ENCODE measurements around the gene RNF114.
"Not testable (repeated sequence)": the region's sequence is repeated elsewhere in the genome, so short reads cannot be mapped to it uniquely, and the experiment has no call there.

RNF114 gene

DNA sequence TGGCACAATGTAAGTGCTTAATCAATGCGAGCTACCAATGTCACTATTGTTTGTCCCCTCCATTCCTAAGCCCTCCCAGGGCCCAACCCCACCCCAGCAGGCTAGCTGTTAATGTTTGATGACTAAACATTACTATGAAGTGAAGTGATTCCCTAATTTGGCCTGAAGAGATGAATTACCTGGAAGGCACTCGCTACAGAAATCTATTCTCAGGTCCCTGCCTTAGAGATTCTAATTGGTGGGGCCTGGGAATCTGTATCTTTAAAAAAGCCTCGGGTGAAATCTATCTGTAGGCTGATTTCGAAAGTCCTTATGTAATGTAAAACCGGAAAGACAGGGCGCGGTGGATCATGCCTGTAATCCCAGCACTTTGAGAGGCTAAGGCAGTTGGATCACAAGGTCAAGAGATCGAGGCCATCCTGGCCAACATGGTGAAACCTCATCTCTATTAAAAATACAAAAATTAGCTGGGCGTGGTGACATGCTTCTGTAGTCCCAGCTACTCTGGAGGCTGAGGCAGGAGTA is 29.6 kb downstream of the RNF114 start:
- DNase-seq (ENCODE audit: low spot score) = no peak

DNA sequence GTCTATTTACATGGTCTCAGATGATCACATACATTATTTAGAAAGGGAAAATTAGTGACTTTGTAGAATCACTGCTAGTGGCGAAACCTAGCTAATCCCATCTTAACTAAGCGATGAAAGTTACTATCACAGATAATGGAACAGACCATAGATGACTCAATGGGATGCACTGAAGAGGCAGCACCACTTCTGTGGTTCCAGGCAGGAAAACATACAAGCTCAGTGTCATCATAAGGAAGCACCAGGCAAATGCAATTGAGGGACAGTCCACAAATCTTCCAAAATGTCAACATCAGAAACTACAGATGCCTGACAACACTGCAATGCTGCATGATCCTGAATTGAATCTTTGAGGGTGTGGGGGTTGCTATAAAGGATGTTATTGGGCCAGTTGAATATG is 30.7 kb downstream of the RNF114 start:
- DNase-seq (ENCODE audit: low spot score) = no peak

DNA sequence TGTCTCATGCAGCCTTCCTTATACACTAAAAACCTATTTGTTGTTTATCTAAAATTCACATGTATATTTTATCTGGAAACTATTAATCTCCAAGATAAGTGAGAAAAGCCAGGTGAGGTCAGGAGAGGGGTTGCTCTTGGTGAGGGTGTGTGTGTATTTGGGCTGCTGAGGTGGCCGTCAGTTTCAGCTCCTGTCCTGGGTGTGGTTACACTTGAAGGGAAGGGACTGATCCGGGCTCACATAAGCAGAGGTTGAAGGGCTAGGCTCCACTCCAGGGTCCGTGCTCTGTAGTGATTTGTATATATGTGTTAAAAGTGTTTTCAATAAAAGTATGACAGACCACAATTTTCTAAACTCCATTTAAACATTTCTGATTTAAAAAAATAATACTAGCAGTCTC is 33.0 kb downstream of the RNF114 start:
- no peak for DNase-seq (ENCODE audit: low spot score)

DNA sequence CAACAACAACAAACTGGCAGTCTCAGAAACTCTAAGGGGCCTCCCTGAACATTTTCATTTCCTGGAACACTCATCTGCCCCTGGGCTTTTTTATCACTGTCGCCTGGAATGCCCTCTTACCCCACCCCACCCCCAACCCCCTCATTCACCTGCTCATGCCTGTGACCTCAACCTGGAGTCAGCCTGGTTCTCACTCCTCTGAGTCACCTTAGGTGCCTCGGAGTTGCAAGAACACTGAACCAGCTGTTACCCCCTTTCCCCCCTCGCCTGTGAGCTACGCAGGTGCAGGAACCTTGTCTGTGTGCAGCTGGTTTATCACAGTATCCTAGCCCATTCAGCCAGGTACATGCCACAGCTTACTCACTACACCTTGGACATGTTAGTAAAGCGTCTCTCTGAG is 33.7 kb downstream of the RNF114 start:
- no peak for DNase-seq (ENCODE audit: low spot score)

DNA sequence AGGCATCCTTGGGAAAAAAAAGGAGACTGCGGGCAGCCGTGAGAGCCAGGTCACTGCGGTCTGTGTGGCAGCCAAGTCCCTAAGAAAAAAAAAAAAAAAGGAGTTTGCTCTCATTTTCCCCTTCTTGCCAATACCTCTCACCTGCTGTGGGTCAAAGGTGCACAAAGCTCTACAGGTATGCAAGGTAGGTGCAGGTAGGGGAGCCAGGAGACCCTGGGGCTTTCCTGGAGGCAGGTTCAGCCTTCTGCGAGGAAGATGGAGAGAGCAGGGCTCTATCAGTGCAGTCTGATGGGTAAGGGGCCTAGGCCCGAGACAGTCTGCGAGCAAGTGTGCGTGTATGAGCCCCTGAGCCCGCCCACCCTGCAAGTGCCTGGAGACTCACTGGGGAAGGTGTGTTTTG is 34.3 kb downstream of the RNF114 start:
- no peak for DNase-seq (ENCODE audit: low spot score)

DNA sequence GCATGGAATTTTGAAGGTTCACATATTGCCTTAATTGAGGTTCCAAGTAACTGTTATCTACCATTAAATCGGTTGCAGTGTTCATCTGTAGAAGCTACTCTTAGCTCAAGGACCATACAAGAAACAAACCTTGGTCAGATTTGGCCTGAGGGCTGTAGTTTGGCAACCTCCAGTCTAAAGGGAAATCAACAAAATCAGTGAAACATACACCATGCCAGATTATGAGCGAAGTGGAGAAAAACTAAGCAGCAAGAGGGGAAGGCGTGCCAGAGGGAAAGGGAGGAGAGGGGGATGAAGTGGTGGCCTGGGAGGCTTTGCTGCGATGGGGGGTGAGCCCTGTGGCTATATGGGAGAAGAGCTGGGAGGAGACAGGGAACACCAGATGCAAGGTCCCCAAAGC is 37.8 kb downstream of the RNF114 start:
- no peak for DNase-seq (ENCODE audit: low spot score)

DNA sequence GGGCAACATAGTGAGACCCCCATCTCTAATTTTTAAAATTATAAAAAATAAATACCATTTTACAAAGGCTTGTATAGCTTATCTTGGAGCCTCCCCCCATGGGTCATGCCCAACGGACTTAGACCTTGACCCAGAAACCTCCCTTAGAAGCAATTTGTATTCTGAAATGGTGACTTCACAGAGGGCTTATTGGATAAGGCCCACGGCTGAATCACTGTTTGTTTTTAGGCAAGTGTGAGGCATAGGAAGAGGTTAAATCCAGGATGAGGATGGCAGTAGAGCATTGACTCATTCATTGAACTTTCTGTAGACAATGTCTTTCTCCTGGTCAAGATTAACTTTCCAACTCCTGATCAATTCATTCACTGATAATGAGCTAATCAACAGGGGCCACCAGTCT is 40.3 kb downstream of the RNF114 start:
- DNase-seq (ENCODE audit: low spot score) = no peak

DNA sequence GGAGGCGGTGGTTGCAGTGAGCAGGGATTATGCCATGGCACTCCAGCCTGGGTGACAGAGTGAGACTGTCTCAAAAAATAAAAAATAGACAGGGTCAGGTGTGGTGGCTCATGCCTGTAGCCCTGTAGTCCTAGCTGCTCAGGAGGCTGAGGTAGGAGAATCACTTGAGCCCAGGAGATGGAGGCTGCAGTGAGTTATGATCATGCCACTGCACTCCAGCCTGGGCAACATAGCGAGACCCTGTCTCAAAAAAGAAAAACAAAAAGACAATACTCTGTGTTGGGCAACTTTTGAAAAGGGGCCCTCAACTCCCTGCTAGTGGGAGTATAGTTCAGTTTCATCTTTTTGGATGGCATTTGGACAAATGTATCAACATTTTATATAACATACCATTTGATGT is 41.5 kb downstream of the RNF114 start:
- not testable (repeated sequence) for DNase-seq (ENCODE audit: low spot score)

DNA sequence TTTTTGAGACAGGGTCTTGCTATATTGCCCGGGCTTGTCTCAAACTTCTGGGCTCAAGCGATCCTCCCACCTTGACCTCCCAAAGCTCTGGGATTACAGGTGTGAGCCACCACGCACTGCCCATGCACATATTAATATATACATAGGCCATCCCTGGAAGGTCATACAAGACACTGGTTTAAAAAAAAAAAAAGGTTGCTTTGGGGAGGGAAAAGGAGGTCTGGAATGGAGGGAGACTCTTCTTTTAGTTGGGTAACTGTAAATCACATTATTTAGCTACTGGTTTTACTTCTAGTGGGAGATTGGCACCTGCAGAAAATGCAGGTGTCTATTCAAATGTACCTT is 42.5 kb downstream of the RNF114 start:
- DNase-seq (ENCODE audit: low spot score) = no peak

DNA sequence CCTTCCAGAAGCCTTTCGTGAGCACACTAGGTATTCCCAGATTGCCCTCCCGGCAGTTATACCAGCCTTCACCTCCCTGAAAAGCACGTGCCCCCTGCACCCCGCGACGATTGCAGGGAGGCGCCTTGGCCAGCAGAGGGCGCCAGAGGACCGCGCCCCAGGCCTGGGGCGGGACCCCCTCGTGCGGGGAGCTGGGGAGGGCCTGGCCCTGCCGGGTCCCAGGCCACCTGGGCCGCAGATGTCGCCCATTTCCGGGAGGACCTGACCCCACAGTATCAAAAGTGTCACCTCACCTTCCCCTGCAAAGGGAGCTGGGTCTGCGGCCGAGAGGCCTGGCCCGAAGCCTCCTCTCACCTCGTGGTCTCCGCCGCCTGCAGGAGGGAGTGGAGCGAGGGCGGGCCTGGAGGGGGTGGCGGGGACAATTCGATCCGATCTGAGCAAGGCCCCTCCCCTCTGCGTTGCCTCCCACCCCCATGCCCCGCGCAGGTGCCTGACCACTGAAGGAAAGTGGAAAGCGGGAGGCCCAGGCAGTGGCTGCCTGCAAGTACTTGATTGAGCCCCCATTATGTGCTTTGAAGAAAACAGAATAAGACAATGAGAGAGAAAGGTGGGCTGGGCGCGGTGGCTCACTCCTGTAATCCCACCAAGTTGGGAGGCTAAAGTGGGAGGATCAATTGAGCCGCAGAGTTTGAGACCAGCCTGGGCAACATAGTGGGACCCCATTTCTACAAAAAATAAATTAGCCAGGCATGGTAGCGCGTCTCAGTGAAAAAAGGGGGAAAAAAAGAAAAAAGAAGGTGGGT is 43.0 kb downstream of the RNF114 start:
- peak; percentile 84 for DNase-seq (ENCODE audit: low spot score)

DNA sequence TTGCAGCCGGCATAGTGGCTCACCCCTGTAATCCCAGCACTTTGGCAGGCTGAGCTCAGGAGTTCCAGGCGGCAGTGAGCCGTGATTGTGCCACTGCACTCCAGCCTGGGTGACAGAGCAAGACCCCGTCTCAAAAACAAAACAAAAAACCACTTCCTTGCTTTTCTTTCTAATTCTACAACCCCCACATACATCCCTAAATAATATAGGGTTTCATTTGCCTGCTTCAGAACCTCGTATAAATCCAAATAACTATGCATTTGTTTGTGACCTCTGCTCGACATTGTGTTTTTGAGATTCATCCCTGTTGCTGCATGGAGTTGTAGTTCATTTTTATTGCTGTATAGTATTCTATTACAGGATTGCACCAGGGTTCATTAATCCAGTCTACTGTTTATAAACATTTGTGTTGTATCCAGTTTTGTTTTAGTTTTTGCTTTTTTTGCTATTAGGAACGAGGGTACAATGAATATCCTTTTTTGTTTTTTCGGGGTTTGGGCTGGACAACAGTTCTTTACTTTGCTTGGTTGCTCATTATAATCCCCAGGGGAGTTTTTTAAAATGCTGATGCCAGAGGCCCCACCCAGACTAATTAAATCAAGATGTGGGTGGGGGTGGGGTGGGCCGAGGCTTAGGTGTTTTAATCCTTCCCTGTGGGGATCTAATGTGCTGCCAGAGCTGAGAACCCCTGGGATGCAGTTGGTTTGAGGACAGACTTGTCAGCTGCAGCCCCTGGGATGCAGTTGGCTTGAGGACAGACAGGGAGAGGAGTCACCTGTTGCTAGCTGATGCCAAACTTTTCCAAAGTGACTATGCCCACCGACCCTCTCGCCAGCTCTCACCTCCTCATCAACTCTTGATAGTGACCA is 44.2 kb downstream of the RNF114 start:
- DNase-seq (ENCODE audit: low spot score) = no peak

DNA sequence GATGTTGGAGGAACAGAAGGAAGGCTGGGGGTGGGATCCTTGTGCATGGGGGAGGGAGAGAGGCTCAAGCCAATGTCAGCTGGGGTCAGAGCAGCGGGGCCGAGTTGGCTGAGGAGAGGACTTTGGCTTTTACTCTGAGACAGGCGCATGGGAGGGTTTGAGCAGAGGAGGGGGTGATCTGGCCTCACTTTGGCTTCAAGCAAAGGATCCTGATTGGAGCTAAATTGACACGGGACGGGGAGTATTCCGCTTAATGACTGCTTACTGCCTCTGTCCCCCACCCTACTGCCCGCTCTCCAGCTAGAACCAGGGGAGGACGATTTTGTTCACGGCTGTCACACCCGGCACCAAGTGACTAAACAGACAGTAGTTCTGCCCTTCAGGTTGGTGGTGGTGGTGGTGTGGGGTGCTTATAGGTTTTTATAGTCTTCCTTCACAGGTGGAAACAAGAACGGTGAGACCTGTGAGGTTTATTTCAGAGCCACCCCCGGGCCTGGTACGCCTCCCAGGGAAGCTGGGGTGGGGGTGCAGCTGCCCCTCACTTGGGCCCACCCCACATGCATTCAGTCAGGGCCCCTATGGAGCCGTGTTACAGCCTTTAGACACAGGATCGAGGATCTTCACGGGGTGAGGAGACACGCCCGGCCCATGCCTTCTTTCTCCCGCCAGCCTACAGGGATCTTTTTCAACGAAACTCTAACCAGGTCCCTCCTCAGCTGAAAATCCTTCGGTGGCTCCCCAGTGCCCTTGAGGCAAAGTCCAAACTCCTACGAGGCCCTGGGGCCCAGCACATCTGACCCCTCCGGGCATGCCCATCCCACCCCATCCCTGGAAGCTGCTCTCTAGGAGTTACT is 45.2 kb downstream of the RNF114 start:
- DNase-seq (ENCODE audit: low spot score) = no peak

DNA sequence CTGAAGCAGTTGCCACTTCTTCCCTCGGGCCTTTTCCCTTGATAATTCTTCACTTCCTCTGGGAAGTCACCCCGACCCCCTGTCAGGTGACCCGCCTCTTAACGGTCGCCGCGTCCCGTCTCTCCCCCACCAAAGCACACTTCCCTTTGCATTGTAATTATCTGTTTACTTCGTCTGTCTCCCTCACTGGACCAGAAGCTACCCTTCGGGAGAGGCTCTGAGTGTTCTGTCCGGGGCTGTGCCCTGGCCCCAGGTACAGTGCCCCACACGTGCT is 45.8 kb downstream of the RNF114 start:
- no peak for DNase-seq (ENCODE audit: low spot score)

DNA sequence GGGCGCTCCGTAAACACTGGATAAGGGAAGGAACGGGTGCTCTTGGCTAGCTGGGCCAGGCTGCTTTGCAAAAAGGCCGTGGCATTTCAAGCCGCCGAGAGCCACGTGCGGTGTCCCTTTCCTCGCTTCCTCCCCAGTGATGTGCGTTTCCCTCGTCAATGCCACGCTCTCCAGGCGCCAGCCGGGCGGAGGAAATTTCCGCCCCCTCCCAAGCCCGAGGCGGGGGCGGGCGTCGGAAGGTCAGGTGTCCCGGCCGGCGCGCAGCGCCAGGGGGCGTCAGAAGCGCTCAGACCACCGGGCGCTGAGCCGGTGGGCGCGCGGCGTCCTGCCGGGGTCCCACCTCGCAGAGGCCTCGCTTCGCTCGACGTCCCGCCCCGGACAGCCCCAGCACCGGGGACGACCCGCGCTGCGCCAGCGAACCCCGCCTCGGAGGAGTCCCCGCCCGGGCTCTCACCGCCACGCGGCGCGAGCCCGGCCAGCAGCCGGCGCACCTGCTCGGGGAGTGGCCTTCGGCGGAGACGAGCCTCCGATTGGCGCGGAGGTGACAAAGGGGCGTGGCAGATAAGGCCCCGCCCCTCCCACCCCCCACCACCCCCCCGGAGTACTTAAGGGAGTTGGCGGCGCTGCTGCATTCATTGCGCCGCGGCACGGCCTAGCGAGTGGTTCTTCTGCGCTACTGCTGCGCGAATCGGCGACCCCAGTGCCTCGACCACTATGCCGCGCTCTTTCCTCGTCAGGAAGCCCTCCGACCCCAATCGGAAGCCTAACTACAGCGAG is 46.3 kb downstream of the RNF114 start, which contains the start of gene SNAI1:
Gene SNAI1, plus strand, starts transcription at position 635 of the 777 bp plus-strand sequence. Its CDS starts 80 bp downstream, at position 715.
- peak; percentile 98 for DNase-seq (ENCODE audit: low spot score)

DNA sequence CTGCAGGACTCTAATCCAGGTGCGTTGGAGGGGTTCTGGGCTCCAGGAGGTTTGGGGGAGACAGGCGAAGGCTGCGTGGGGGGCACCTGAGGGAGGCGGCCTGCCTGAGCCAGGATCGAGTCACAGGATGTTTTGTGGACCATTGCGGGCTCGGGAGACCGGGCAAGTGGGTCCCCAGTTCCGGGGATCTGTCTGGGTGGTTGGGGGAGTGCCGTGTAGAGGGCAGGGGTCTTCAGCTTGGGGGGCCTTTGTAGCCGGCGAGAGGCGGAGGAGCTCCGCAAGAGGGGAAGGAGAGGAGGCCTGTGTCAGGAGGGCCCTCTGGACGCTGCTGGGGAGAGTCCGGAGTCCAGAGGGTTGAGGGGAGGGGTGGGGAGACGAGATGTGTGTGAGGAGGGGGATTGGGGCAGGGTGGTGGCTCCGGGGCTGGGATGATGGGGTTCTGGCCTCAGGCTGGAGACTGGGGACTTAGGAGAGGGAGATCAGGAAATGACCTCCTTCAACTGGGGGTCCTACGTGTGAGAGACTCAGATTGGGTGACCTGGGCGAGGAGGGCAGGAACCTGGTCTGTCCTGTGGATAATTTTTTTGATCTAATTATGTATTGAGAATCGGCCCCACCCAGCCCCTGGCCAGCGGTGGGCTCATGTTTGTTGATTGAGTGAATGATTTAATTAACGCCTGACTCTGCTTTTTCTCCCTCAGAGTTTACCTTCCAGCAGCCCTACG is 47.1 kb downstream of the RNF114 start:
- no peak for DNase-seq (ENCODE audit: low spot score)

DNA sequence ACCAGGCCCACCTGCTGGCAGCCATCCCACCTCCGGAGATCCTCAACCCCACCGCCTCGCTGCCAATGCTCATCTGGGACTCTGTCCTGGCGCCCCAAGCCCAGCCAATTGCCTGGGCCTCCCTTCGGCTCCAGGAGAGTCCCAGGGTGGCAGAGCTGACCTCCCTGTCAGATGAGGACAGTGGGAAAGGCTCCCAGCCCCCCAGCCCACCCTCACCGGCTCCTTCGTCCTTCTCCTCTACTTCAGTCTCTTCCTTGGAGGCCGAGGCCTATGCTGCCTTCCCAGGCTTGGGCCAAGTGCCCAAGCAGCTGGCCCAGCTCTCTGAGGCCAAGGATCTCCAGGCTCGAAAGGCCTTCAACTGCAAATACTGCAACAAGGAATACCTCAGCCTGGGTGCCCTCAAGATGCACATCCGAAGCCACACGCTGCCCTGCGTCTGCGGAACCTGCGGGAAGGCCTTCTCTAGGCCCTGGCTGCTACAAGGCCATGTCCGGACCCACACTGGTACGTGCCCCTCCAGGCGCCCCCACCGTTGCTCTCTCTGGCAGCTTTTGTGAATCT is 47.7 kb downstream of the RNF114 start:
- peak; percentile 48 for DNase-seq (ENCODE audit: low spot score)

DNA sequence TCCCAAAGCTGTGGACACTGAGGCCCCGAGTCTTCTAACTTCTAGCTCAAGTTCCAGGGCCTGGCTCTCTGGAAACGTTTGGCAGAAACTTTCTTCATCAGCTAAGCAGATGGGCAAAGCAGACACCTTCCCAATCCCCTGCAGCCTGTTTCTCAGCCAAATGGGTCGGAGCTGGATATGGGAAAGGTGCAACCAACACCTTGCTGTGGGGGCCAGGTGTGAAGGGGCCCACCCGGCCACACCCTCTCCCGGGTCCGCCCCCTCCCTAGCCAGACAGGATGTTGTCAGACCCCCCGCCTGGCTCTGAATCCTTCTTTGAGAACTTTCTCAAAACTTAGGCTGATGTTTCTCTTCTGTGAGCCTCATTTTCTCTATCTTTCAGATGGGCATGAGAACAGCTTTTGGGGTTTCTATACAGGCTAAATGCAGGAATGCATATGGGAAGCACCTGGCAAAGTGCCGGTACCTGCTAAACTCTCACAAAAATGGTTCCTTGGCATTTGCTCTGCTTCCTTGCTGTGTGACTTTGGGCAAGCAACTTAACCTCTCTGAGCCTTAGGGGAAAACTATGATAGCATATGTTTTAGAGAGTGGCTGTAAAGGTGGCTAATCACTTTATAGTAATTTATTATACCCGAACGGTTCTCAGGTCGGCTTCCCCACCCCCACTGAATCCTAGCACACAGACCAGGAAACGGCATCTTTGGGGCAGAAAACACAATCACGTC is 48.4 kb downstream of the RNF114 start:
- no peak for DNase-seq (ENCODE audit: low spot score)

DNA sequence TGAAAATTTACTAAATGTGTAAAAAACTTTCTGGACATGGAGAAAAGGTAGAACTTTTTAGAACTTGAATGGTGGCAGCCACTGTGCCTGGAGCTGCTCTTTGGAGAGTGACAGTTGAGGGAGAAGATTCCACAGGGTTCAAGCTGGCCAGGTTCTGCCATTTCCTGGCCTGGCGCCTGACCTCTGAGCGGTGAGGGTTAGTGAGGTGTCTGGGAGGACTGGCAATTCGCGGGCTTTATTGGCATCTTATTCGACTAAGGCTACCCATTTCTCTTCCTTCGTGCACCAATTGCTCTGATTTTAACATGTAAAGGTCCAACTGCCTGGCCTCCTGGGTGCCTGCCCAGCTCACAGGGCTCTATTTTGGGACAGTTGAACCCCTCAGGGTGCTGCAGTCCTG is 49.0 kb downstream of the RNF114 start:
- DNase-seq (ENCODE audit: low spot score) = no peak

DNA sequence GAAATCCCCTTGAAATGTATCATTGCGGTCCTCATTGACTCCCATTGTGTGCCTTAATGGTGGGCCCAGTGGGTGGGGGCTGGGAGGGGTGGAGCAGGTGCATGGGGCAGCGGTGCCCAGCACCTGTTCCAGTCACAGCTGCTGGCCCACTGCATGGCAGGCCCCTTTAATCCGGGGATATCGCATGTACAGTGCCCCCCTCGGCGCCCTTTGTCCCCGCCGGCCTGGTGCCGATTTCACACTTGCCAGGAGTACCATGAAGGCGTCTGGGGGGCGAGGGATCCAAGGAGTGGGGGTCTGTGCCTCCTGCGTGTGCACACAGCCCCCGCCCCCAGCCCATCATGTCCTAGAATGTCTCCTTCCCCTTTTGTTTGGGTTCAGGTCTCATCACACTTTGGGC is 49.4 kb downstream of the RNF114 start:
- no peak for DNase-seq (ENCODE audit: low spot score)

DNA sequence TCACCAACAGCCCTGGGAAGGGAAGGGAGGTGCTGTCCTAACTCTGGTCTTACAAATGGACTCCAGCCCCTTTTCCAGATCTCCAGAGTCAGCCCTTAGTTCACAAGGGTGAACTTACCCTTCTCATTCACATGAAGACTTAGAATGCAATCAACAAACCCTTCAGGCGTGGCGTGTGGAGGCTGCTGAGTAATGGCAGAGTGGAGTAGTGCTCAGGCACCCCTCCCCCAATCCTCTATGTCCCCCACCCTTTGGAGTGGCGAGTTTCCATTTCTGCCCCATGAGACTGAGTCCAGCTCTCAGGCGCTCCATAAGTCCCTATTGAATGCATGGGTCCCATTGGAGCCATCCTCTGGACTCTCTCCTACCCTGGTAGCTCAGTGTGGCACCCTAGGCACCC is 49.9 kb downstream of the RNF114 start:
- no peak for DNase-seq (ENCODE audit: low spot score)

Data from AG20443 (cell line).